WTC11 (cell line): Measurements from ENCODE around the gene ZNRF3. TPM values are rescaled to one million over a fixed set of nuclear protein-coding genes. Genes with fewer than 3 reads are reported as not detected.
A peak's percentile ranks its signal among the peaks of the same experiment; 100 is the strongest.

Experiments
- ATAC-seq: fragments of 200-7000 bp; cut with Tn5 transposase; 2 replicates; pipeline ENCODE4 v1.10.0; 2021; ENCODE audit warnings: mild to moderate bottlenecking, moderate library complexity
- CTCF ChIA-PET: fragments of 300-600 bp; sonication (Branson Sonifier 250); formaldehyde crosslinking; loops from one replicate; lab custom pipeline; 2021; ENCODE audit warnings: antibody characterized with exemption; lab: Charles Lee
- POLR2A ChIA-PET: fragments of 350-600 bp; sonication (Branson Sonifier 250); formaldehyde crosslinking; loops from one replicate; lab custom pipeline; 2021; ENCODE audit warnings: antibody characterized with exemption; lab: Charles Lee
- DNase-seq: peaks from one replicate; pipeline ENCODE4 v3.0.0; 2021; ENCODE audit warnings: low spot score
- H3K27ac Mint-ChIP-seq: 2 replicates; pipeline ENCODE4 v1.8.0; 2021; ENCODE audit warnings: mixed read lengths
- H3K27me3 Mint-ChIP-seq: 2 replicates; pipeline ENCODE4 v1.8.0; 2021; ENCODE audit warnings: low read depth, mild to moderate bottlenecking, moderate library complexity, mixed read lengths
- H3K36me3 Mint-ChIP-seq: 2 replicates; pipeline ENCODE4 v1.8.0; 2021; ENCODE audit warnings: mixed read lengths
- H3K4me1 Mint-ChIP-seq: 2 replicates; pipeline ENCODE4 v1.8.0; 2022; ENCODE audit warnings: mixed read lengths
- H3K4me3 Mint-ChIP-seq: 2 replicates; pipeline ENCODE4 v1.8.0; 2021; ENCODE audit warnings: mild to moderate bottlenecking, moderate library complexity, mixed read lengths
- H3K9me3 Mint-ChIP-seq: 2 replicates; pipeline ENCODE4 v1.8.0; 2021; ENCODE audit warnings: mixed read lengths
- CDX4 ChIP-seq: fragments of 250-450 bp; sonication (Bioruptor Pico); IDR thresholded peaks from 2 replicates; pipeline ENCODE4 v1.9.0; 2021; ENCODE audit warnings: moderate library complexity, mild to moderate bottlenecking, inconsistent platforms, borderline replicate concordance
- GABPB1 ChIP-seq: sonication (generic); formaldehyde crosslinking; IDR thresholded peaks from 2 replicates; pipeline ENCODE4 v1.8.1; 2023; ENCODE audit warnings: mild to moderate bottlenecking, missing genetic modification reagents
- GRHL2 ChIP-seq: fragments of 250-450 bp; sonication (Bioruptor Pico); IDR thresholded peaks from 2 replicates; pipeline ENCODE4 v1.8.0; 2022; ENCODE audit warnings: mild to moderate bottlenecking, moderate library complexity; ENCODE audit not compliant: insufficient replicate concordance, severe bottlenecking
- JAZF1 ChIP-seq: fragments of 250-450 bp; sonication (Bioruptor Pico); IDR thresholded peaks from 2 replicates; pipeline ENCODE4 v1.9.0; 2021; ENCODE audit warnings: moderate library complexity, mild to moderate bottlenecking, inconsistent platforms
- KAT7 ChIP-seq: sonication (generic); formaldehyde crosslinking; IDR thresholded peaks from 2 replicates; pipeline ENCODE4 v1.8.1; 2023; ENCODE audit warnings: missing genetic modification reagents, mild to moderate bottlenecking, borderline replicate concordance
- MYBL2 ChIP-seq: sonication (generic); formaldehyde crosslinking; IDR thresholded peaks from 2 replicates; pipeline ENCODE4 v1.8.1; 2023; ENCODE audit warnings: mild to moderate bottlenecking, moderate library complexity, missing genetic modification reagents
- NR3C1 ChIP-seq: sonication (generic); formaldehyde crosslinking; conservative IDR thresholded peaks from 2 replicates; pipeline ENCODE4 v1.8.1; 2023; ENCODE audit warnings: low read depth, mild to moderate bottlenecking, missing genetic modification reagents
- TCF7 ChIP-seq: sonication (generic); formaldehyde crosslinking; IDR thresholded peaks from 2 replicates; pipeline ENCODE4 v1.8.0; 2022; ENCODE audit warnings: mild to moderate bottlenecking, low read depth, missing genetic modification reagents, moderate library complexity
- ZNF232 ChIP-seq: sonication (generic); formaldehyde crosslinking; IDR thresholded peaks from 2 replicates; pipeline ENCODE4 v1.8.0; 2022; ENCODE audit warnings: mild to moderate bottlenecking, missing genetic modification reagents
- ZNF317 ChIP-seq: sonication (generic); formaldehyde crosslinking; IDR thresholded peaks from 2 replicates; pipeline ENCODE4 v1.8.1; 2023; ENCODE audit warnings: low read depth, mild to moderate bottlenecking, moderate library complexity, missing genetic modification reagents, borderline replicate concordance
- ZNF532 ChIP-seq: fragments of 250-450 bp; sonication (Bioruptor Pico); IDR thresholded peaks from 2 replicates; pipeline ENCODE4 v1.9.0; 2021; ENCODE audit warnings: mild to moderate bottlenecking, borderline replicate concordance
- ZSCAN18 ChIP-seq: fragments of 250-450 bp; sonication (Bioruptor Pico); IDR thresholded peaks from 2 replicates; pipeline ENCODE4 v2.1.2; 2022; ENCODE audit warnings: mild to moderate bottlenecking, moderate library complexity
- total RNA-seq: library from RNA; stranded (reverse); gene quantifications from 3 replicates; pipeline ENCODE4 v1.2.3, GENCODE V29; 2021
- TF ChIP-seq, protein P1 (sequence below): sonication (generic); formaldehyde crosslinking; IDR thresholded peaks from 2 replicates; pipeline ENCODE4 v1.8.1; 2023; ENCODE audit warnings: mild to moderate bottlenecking, missing genetic modification reagents

Gene ZNRF3
- total RNA-seq, 1 experiment from 2014 or later = 25.4 TPM

DNA sequence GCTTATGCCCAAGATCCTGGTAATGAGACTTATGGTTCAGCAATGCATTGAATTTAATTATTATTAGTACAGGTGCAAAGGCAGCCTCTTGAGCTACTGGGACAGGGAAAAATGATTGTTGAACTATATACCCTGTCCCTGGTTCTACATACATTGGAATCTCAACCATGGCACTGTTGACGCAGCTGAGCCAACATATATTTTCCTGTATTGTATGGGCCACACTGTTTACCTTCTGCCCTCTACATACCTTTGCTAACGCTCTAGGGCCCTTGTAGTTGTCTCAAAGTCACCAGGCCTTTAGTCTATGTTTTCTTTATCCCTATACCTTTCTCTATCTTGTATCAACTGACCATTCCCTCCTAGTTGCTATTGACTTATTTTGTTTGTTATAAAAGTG lies 212.1 kb downstream of the ZNRF3 start:
- no peaks in the 10 kb centered on the region for H3K9me3 Mint-ChIP-seq
- no peak for TF ChIP-seq ZSCAN18 (CRISPR knock-in tag)
- no peaks in the 10 kb centered on the region for H3K27me3 Mint-ChIP-seq
- no peak overlapping the region for H3K27ac Mint-ChIP-seq
- DNase-seq (no peak), ATAC-seq (no peak)
- H3K36me3 Mint-ChIP-seq = no peaks in the 10 kb centered on the region
- POLR2A ChIA-PET = no interaction called here
- CTCF ChIA-PET = interaction anchor here (0.5 to 2.0 kb wide), 5 partner anchors 55 to 743 kb away, joined by 3 to 10 read pairs (median 3); partner anchors contain the start of gene ASCC2
- peaks cover 24% of the 10 kb centered on the region for H3K4me1 Mint-ChIP-seq
- no peak overlapping the region for H3K4me3 Mint-ChIP-seq

GRCh38 chr22:29096736-29097669 lies 213.6 kb downstream of the ZNRF3 start:
- Mint-ChIP-seq H3K9me3 (no peaks in the 10 kb centered on the region), H3K4me1 (peaks cover 24% of the 10 kb centered on the region), H3K27me3 (no peaks in the 10 kb centered on the region), H3K27ac (no peak overlapping the region)
- ATAC-seq = peak; percentile 62
- DNase-seq = peak; percentile 18
- POLR2A ChIA-PET = no interaction called here
- no peak for TF ChIP-seq TCF7
- no peak for TF ChIP-seq JAZF1
- no peak for TF ChIP-seq ZNF532 (CRISPR knock-in tag)
- TF ChIP-seq GABPB1 (CRISPR knock-in tag) = peak; percentile 30; the same call in 1 of the 2 replicates
- TF ChIP-seq MYBL2 (CRISPR knock-in tag) = no peak
- TF ChIP-seq, all 79 proteins: peak for 1
- Mint-ChIP-seq H3K4me3 (no peak overlapping the region), H3K36me3 (no peaks in the 10 kb centered on the region)
- CTCF ChIA-PET = interaction anchor here (0.6 to 2.0 kb wide), 6 partner anchors 14 to 331 kb away, joined by 3 to 10 read pairs (median 3); no protein-coding TSS in a partner anchor

DNA sequence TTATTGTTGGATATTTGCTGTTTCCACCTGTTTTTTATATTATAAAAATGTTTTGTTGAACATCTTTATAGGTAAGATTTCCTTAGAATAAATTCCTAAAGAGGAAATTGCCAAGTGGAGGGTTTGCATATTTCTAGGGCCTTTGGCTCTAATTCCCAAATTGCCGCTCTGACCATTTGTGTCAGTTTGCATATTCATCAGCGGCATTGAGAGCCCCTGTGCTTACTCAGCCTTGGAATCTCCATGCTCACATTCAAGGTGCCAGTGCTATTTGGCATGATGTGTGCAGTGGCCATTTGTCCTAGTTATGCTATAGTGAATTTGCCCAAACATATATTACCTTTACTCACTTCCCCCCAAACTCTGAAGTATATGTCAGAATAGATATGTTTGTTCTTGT lies 214.9 kb downstream of the ZNRF3 start:
- no peak for TF ChIP-seq KAT7 (CRISPR knock-in tag)
- ATAC-seq (no peak), DNase-seq (no peak)
- H3K9me3 Mint-ChIP-seq = no peaks in the 10 kb centered on the region
- H3K36me3 Mint-ChIP-seq = no peaks in the 10 kb centered on the region
- peaks cover 27% of the 10 kb centered on the region for H3K4me1 Mint-ChIP-seq
- ChIA-PET CTCF (interaction anchor here (1.3 kb wide), 1 partner anchor 58 kb away, joined by 3 read pairs; no protein-coding TSS in a partner anchor), POLR2A (no interaction called here)
- no peak overlapping the region for H3K27ac Mint-ChIP-seq
- H3K4me3 Mint-ChIP-seq = no peak overlapping the region
- H3K27me3 Mint-ChIP-seq = no peaks in the 10 kb centered on the region

DNA sequence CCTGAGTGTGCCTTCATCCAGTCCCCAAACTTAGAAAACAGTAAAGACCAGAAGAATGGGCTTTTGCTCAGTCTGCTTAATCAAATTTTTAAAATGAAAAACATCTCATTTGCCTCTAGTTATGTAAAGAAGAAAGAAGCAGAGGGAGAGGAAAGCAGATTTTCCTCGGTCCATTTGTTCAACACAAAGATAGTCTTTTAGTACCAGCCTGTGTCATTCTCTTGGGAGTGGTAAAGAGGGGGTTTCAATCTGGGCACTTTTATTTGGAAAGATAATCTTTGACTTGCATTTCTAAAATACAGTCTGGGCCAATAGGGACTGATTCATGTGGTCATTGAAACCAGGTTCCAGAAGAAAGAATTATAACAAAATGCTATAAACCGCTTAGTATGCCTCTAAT lies 218.9 kb downstream of the ZNRF3 start:
- CTCF ChIA-PET = interaction anchor here (1.3 to 2.6 kb wide), 2 partner anchors 20 to 52 kb away, joined by 3 to 12 read pairs; no protein-coding TSS in a partner anchor

More for the DNA sequence above, 218.9 kb downstream of the ZNRF3 start:
- Mint-ChIP-seq H3K36me3 (no peaks in the 10 kb centered on the region), H3K4me3 (no peak overlapping the region), H3K27ac (no peak overlapping the region), H3K9me3 (no peaks in the 10 kb centered on the region), H3K27me3 (no peaks in the 10 kb centered on the region), H3K4me1 (peaks cover 18% of the 10 kb centered on the region)
- DNase-seq (no peak), ATAC-seq (no peak)
- POLR2A ChIA-PET = no interaction called here
- no peak for TF ChIP-seq ZNF317 (CRISPR knock-in tag)
- TF ChIP-seq NR3C1 (CRISPR knock-in tag) = no peak
- TF ChIP-seq GRHL2 (CRISPR knock-in tag) = no peak
- TF ChIP-seq, protein P1, sequence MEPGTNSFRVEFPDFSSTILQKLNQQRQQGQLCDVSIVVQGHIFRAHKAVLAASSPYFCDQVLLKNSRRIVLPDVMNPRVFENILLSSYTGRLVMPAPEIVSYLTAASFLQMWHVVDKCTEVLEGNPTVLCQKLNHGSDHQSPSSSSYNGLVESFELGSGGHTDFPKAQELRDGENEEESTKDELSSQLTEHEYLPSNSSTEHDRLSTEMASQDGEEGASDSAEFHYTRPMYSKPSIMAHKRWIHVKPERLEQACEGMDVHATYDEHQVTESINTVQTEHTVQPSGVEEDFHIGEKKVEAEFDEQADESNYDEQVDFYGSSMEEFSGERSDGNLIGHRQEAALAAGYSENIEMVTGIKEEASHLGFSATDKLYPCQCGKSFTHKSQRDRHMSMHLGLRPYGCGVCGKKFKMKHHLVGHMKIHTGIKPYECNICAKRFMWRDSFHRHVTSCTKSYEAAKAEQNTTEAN (CRISPR knock-in tag) = no peak
- no peak for TF ChIP-seq ZNF232 (CRISPR knock-in tag)
- TF ChIP-seq CDX4 (CRISPR knock-in tag) = no peak
